HG02970 (cell line): ENCODE data around the gene FAT1.
"Not testable (repeated sequence)": the region's sequence is repeated elsewhere in the genome, so short reads cannot be mapped to it uniquely, and the experiment has no call there.

Experiments used
- ATAC-seq: cut with Tn5 transposase; IDR thresholded peaks from one replicate; pipeline ENCODE4 v1.9.1; 2021; ENCODE audit warnings: mild to moderate bottlenecking, moderate library complexity, moderate number of reproducible peaks; ENCODE audit not compliant: unreplicated experiment, low FRiP score

Gene FAT1

GRCh38 chr4:186666750-186667149 is 56.9 kb downstream of the FAT1 start:
- ATAC-seq: no peak

- ATAC-seq: no peak
Observed at GRCh38 chr4:186666252-186666651, 57.4 kb downstream of the FAT1 start.

- ATAC-seq: no peak
Observed at GRCh38 chr4:186660403-186660802, 63.3 kb downstream of the FAT1 start.

- ATAC-seq: no peak
Observed at GRCh38 chr4:186659935-186660334, 63.7 kb downstream of the FAT1 start.

- not testable (repeated sequence) for ATAC-seq
Observed at GRCh38 chr4:186659456-186659855, 64.2 kb downstream of the FAT1 start.

GRCh38 chr4:186658657-186659056 is 65.0 kb downstream of the FAT1 start:
- ATAC-seq: no peak

- no peak for ATAC-seq
Observed at GRCh38 chr4:186657764-186658163, 65.9 kb downstream of the FAT1 start.

- ATAC-seq: no peak
Observed at GRCh38 chr4:186653969-186654368, 69.7 kb downstream of the FAT1 start.

GRCh38 chr4:186651624-186652023 is 72.0 kb downstream of the FAT1 start:
- no peak for ATAC-seq

GRCh38 chr4:186651181-186651603 is 72.5 kb downstream of the FAT1 start:
- ATAC-seq: no peak

GRCh38 chr4:186650401-186651180 is 73.1 kb downstream of the FAT1 start:
- ATAC-seq: no peak

GRCh38 chr4:186647821-186648220 is 75.8 kb downstream of the FAT1 start:
- ATAC-seq: no peak

- no peak for ATAC-seq
Observed at GRCh38 chr4:186644737-186645261, 78.9 kb downstream of the FAT1 start.

GRCh38 chr4:186644311-186644638 is 79.4 kb downstream of the FAT1 start:
- ATAC-seq: no peak

- ATAC-seq: no peak
Observed at GRCh38 chr4:186643501-186644310, 80.0 kb downstream of the FAT1 start.

- no peak for ATAC-seq
Observed at GRCh38 chr4:186642998-186643397, 80.7 kb downstream of the FAT1 start.

- no peak for ATAC-seq
Observed at GRCh38 chr4:186642530-186642929, 81.1 kb downstream of the FAT1 start.

- ATAC-seq: no peak
Observed at GRCh38 chr4:186634591-186635128, 89.0 kb downstream of the FAT1 start.

- no peak for ATAC-seq
Observed at GRCh38 chr4:186633844-186634243, 89.8 kb downstream of the FAT1 start.

GRCh38 chr4:186630128-186630527 is 93.5 kb downstream of the FAT1 start:
- no peak for ATAC-seq

GRCh38 chr4:186628058-186628711 is 95.5 kb downstream of the FAT1 start:
- ATAC-seq: no peak
